ENCODE measurements around the gene NDUFAF5. TPM values are rescaled to one million over a fixed set of nuclear protein-coding genes. Genes with fewer than 3 reads are reported as not detected.

The NDUFAF5 gene
- total RNA-seq, 5 donors from 2014 or later (not counting 1 experiment from before 2014, with no cell fraction given), result 25.6 to 39.4 (median 30.1) TPM

DNA sequence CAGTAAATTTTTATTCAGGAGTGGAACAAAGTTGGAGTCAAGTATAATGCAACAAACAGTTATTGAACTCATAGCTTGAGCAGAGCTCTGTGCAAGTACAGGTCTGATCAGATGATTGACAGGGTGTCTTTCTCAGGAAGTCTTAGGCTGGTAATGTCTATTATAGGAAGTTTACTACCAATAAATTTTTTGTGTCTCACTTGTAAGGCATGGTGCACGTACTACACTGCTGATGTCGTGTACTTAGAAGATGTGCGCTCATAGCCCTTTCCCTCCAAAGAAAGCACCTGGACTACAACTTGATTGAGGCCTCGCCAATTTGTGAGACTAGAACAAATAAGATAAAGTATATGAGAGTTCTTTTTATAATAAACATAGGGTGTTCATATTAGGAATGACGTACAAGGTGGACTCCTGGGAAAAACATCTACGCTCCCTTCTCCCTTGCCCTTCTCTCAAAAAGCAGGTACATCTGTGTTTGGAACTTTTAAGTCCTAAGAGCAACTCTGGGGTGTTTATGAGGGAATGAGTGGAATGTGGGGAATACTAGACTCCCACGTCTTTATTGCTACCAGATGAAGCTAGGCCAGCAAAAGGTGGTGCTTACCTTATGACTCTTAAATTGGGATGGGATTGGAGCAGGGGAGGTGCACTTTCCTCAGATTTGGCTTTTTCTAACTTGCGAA lies 1.5 kb downstream of the NDUFAF5 start:
- peaks cover 56 to 72% (median 62%) of the 10 kb centered on the region in 3 donors for H3K4me1 Mint-ChIP-seq
- no peak overlapping the region for H3K27ac ChIP-seq (ENCODE audit: low read length)

DNA sequence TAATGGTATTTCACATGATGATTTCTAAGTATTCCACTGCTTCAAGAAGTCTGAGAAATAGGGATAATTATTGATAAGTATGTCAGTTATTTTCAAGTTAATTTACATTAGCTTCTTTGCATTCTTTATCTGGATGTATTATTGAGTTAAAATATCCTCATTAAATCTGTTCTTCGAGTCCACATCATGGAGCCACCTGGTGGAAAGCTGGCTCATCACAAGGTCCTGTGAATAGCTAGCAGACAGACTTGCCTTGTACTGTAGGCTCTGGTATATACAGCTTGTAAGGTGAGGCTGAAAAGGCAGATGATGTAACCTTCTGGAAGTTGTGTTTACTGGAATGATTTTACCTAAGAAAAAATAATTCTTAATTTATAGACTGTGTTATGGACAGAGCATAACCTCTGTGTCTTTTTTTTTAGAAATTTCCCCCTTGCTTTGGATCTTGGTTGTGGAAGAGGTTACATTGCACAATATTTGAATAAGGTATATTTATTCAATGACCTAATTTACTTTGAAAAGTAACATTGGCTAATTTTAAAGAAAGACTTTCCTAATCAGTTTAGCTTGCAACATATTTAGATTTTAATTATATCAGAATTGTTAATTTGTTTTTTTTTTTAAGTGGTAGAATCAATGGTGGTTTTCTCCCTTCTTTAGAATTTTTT lies 3.5 kb downstream of the NDUFAF5 start:
- ChIA-PET CTCF (interaction anchor here (0.5 to 2.1 kb wide), 13 partner anchors 8 to 669 kb away, joined by 3 to 8 read pairs (median 4); no protein-coding TSS in a partner anchor), POLR2A (no interaction called here)
- Mint-ChIP-seq H3K4me3 (no peak overlapping the region), H3K9me3 (no peaks in the 10 kb centered on the region), H3K27me3 (no peaks in the 10 kb centered on the region), H3K4me1 (peaks cover 42 to 64% (median 50%) of the 10 kb centered on the region in 3 donors), H3K27ac (no peak overlapping the region), H3K36me3 (peaks cover 28% of the 10 kb centered on the region)
- WGBS (ENCODE audit: insufficient coverage), result no CpG with 5 or more reads among the region's 1 CpG
- peak in 23 of 35 experiments; percentile 2 to 52 (median 19) for DNase-seq
- peaks cover 0 to 33% of the 10 kb centered on the region in 2 donors for H3K36me3 ChIP-seq (ENCODE audit: control insufficient read depth in 2 of 2, extremely low read depth in 1 of 2, insufficient read depth in 1 of 2, low read length in 1 of 2)
- H3K4me1 ChIP-seq (ENCODE audit: control insufficient read depth in 1 of 2, extremely low read depth in 1 of 2, insufficient read depth in 2 of 2, low read length in 2 of 2), result peaks cover 14 to 29% of the 10 kb centered on the region in 2 experiments
- H3K27me3 ChIP-seq (replicated peaks in 1 of 2; ENCODE audit: control insufficient read depth in 2 of 2, extremely low read depth in 1 of 2, insufficient read depth in 2 of 2, low read length in 1 of 2), result no peaks in the 10 kb centered on the region
- H3K9me3 ChIP-seq, result no peaks in the 10 kb centered on the region
- ATAC-seq (replicated peaks in 1 of 4), result no peak
- no peak overlapping the region for H3K27ac ChIP-seq (ENCODE audit: low read length)
- no peak overlapping the region for H3K4me3 ChIP-seq (ENCODE audit: control insufficient read depth in 1 of 2, extremely low read depth in 1 of 2, low read length in 1 of 2)

More for the DNA sequence above, 1.5 kb downstream of the NDUFAF5 start:
- no CpG with 5 or more reads among the region's 8 CpGs for WGBS (ENCODE audit: insufficient coverage)
- Histone ChIP-seq H3K36me3 (ENCODE audit: control insufficient read depth in 2 of 2, extremely low read depth in 1 of 2, insufficient read depth in 1 of 2, low read length in 1 of 2) (peaks cover 0 to 23% of the 10 kb centered on the region in 2 donors), H3K4me1 (ENCODE audit: control insufficient read depth in 1 of 2, extremely low read depth in 1 of 2, insufficient read depth in 2 of 2, low read length in 2 of 2) (peaks cover 14 to 30% of the 10 kb centered on the region in 2 experiments), H3K27me3 (replicated peaks in 1 of 2; ENCODE audit: control insufficient read depth in 2 of 2, extremely low read depth in 1 of 2, insufficient read depth in 2 of 2, low read length in 1 of 2) (no peaks in the 10 kb centered on the region), H3K9me3 (no peaks in the 10 kb centered on the region), H3K4me3 (ENCODE audit: control insufficient read depth in 1 of 2, extremely low read depth in 1 of 2, low read length in 1 of 2) (peak overlapping the region; percentile 89 to 91)
- ATAC-seq (replicated peaks in 1 of 4) (no peak), DNase-seq (no peak)
- ChIA-PET CTCF (interaction anchor here in 1 of 2 donors (1.3 to 4.0 kb wide), 2 partner anchors 10 to 13 kb away, joined by 3 to 39 read pairs; no protein-coding TSS in a partner anchor), POLR2A (no interaction called here)
- Mint-ChIP-seq H3K36me3 (peaks cover 33% of the 10 kb centered on the region), H3K9me3 (no peaks in the 10 kb centered on the region), H3K27me3 (no peaks in the 10 kb centered on the region), H3K27ac (peak overlapping the region; percentile 49 to 68), H3K4me3 (peak overlapping the region; percentile 97 to 100 (median 99))

DNA sequence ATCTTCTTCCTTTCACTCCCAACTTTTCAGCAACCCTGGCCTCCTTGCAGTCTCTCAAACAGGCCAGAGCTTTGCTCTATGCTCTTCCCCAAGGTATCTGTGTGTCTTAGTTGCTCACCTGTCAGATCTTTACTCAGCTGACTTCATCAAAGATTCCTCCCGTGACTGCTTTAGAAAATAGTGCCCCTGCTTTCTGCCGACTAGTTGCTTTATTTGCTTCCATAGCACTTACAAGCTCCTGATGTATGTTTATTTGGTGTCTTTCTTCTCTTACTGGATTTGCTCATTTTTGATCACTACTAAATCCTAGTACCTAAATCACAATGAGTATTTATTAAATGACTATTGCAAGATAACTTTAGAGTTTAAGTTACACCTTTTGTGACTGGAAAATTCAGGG lies 5.9 kb downstream of the NDUFAF5 start:
- peaks cover 35% of the 10 kb centered on the region for H3K36me3 Mint-ChIP-seq
- no peak overlapping the region for H3K4me3 Mint-ChIP-seq

DNA sequence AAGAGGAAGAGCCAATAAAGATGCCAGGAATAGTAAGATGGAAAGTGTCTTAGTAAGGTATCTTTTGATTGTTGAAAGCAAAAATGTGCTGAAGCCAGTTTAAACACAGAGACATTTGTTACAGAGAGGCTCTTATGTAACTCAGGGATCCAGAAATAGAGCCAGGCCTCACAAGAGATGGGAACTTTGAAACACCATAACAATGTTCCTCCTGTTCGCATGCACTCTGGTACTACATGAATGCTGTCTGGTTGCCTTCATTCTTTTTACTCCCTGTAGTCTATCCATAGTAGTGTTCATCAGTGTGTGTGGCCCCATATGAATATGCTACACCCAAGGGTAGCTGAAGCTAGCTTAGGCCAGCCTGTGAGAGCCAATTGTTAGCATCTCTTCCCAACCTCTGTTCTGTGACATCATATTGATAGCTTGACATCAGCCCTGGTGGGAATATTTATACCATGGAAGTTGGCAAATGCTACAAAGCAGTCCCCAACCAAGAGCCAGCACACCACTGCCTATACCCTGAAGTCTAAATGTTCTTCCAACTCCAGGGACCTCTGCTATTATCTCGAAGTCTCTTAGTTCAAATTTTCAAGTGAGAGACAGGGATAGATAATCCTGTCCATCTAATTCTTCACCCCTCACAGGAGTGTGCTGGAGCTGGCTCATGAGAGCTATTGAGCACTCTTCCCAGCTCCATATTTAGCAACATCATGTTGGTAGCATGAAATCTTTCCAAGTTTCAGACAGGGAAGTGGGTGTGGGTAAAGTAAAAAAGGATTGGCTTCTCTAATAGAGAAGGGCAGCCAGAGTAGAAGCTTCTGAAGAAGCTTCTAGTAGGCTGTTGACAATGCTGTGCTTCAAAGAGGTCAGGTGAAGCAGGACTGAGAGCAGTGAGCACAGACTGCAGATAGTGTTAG lies 7.0 kb downstream of the NDUFAF5 start:
- Histone ChIP-seq H3K36me3 (ENCODE audit: control insufficient read depth in 2 of 2, extremely low read depth in 1 of 2, insufficient read depth in 1 of 2, low read length in 1 of 2) (peaks cover 6 to 65% of the 10 kb centered on the region in 2 donors), H3K9me3 (no peaks in the 10 kb centered on the region), H3K4me1 (ENCODE audit: control insufficient read depth in 1 of 2, extremely low read depth in 1 of 2, insufficient read depth in 2 of 2, low read length in 2 of 2) (peaks cover 0 to 4% of the 10 kb centered on the region in 2 experiments), H3K27ac (ENCODE audit: low read length) (no peak overlapping the region), H3K4me3 (ENCODE audit: control insufficient read depth in 1 of 2, extremely low read depth in 1 of 2, low read length in 1 of 2) (no peak overlapping the region), H3K27me3 (replicated peaks in 1 of 2; ENCODE audit: control insufficient read depth in 2 of 2, extremely low read depth in 1 of 2, insufficient read depth in 2 of 2, low read length in 1 of 2) (no peaks in the 10 kb centered on the region)
- no peak for ATAC-seq (replicated peaks in 1 of 4)
- Mint-ChIP-seq H3K4me3 (no peak overlapping the region), H3K4me1 (peaks cover 11 to 31% (median 23%) of the 10 kb centered on the region in 3 donors), H3K27me3 (no peaks in the 10 kb centered on the region), H3K36me3 (peaks cover 42% of the 10 kb centered on the region), H3K27ac (no peak overlapping the region), H3K9me3 (no peaks in the 10 kb centered on the region)
- POLR2A ChIA-PET, result no interaction called here
- CTCF ChIA-PET, result interaction anchor here in 1 of 2 donors (1.2 kb wide), 1 partner anchor 20 kb away, joined by 3 read pairs; no protein-coding TSS in a partner anchor
- no CpG with 5 or more reads among the region's 2 CpGs for WGBS (ENCODE audit: insufficient coverage)
- no peak for DNase-seq

More for the DNA sequence above, 5.9 kb downstream of the NDUFAF5 start:
- no peak overlapping the region for H3K27ac Mint-ChIP-seq
- H3K4me1 Mint-ChIP-seq, result peaks cover 22 to 42% (median 34%) of the 10 kb centered on the region in 3 donors
- H3K27me3 Mint-ChIP-seq, result no peaks in the 10 kb centered on the region
- Histone ChIP-seq H3K27ac (ENCODE audit: low read length) (no peak overlapping the region), H3K4me1 (ENCODE audit: control insufficient read depth in 1 of 2, extremely low read depth in 1 of 2, insufficient read depth in 2 of 2, low read length in 2 of 2) (peaks cover 6 to 15% of the 10 kb centered on the region in 2 experiments), H3K27me3 (replicated peaks in 1 of 2; ENCODE audit: control insufficient read depth in 2 of 2, extremely low read depth in 1 of 2, insufficient read depth in 2 of 2, low read length in 1 of 2) (no peaks in the 10 kb centered on the region), H3K9me3 (no peaks in the 10 kb centered on the region), H3K4me3 (ENCODE audit: control insufficient read depth in 1 of 2, extremely low read depth in 1 of 2, low read length in 1 of 2) (no peak overlapping the region), H3K36me3 (ENCODE audit: control insufficient read depth in 2 of 2, extremely low read depth in 1 of 2, insufficient read depth in 1 of 2, low read length in 1 of 2) (peaks cover 0 to 55% of the 10 kb centered on the region in 2 donors)
- ChIA-PET POLR2A (no interaction called here), CTCF (no interaction called here)
- WGBS (ENCODE audit: insufficient coverage), result no CpG with 5 or more reads among the region's 2 CpGs
- H3K9me3 Mint-ChIP-seq, result no peaks in the 10 kb centered on the region
- DNase-seq (no peak), ATAC-seq (replicated peaks in 1 of 4) (no peak)

DNA sequence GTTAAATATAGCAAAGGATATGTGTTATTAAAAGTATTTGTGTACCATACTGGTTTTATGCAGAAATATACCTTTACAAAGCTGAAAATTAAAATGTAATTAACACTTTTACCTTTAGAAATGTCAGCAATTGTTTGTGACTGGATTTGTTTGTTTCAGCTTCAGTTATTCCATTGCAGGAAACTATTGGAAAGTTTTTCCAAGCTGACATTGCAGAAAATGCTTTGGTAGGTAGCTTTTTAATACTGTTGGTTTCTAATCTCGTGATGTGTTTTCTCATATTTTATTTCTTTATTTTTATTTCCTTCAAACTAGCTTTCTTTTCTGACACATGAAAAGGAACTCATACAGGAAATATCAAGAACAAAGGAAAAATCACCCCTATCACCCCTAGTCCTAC lies 8.2 kb downstream of the NDUFAF5 start:
- POLR2A ChIA-PET, result interaction anchor here (0.5 to 0.6 kb wide), 2 partner anchors 20 to 197 kb away, joined by 3 to 6 read pairs; no protein-coding TSS in a partner anchor
- Mint-ChIP-seq H3K9me3 (no peaks in the 10 kb centered on the region), H3K4me3 (no peak overlapping the region), H3K27ac (no peak overlapping the region), H3K4me1 (peaks cover 3 to 24% (median 15%) of the 10 kb centered on the region in 3 donors), H3K36me3 (peaks cover 47% of the 10 kb centered on the region), H3K27me3 (no peaks in the 10 kb centered on the region)
- Histone ChIP-seq H3K27me3 (replicated peaks in 1 of 2; ENCODE audit: control insufficient read depth in 2 of 2, extremely low read depth in 1 of 2, insufficient read depth in 2 of 2, low read length in 1 of 2) (no peaks in the 10 kb centered on the region), H3K27ac (ENCODE audit: low read length) (no peak overlapping the region), H3K36me3 (ENCODE audit: control insufficient read depth in 2 of 2, extremely low read depth in 1 of 2, insufficient read depth in 1 of 2, low read length in 1 of 2) (peaks cover 6 to 71% of the 10 kb centered on the region in 2 donors), H3K4me3 (ENCODE audit: control insufficient read depth in 1 of 2, extremely low read depth in 1 of 2, low read length in 1 of 2) (no peak overlapping the region), H3K4me1 (ENCODE audit: control insufficient read depth in 1 of 2, extremely low read depth in 1 of 2, insufficient read depth in 2 of 2, low read length in 2 of 2) (no peaks in the 10 kb centered on the region), H3K9me3 (no peaks in the 10 kb centered on the region)
- ATAC-seq (replicated peaks in 1 of 4), result no peak
- WGBS (ENCODE audit: insufficient coverage), result no CpG with 5 or more reads among the region's 1 CpG
- DNase-seq, result no peak
- CTCF ChIA-PET, result interaction anchor here (0.6 to 0.7 kb wide), 2 partner anchors 21 to 552 kb away, joined by 6 to 8 read pairs; no protein-coding TSS in a partner anchor

Data from T-cell (primary cell).